Astrocyte of the spinal cord (primary cell): Measurements from ENCODE around the gene OGG1.

ENCODE experiments used
- DNase-seq: peaks from one replicate; pipeline ENCODE4 v3.0.0; 2011; ENCODE audit warnings: low read depth, low spot score
- H3K4me3 ChIP-seq: 2 replicates; pipeline ENCODE4 v1.5.1; 2011; ENCODE audit warnings: low read depth, mild to moderate bottlenecking, low read length, moderate library complexity
- in situ Hi-C: cut with HindIII; loops from 2 replicates; pipeline ENCODE4 v1.10.0; 2017; ENCODE audit warnings: low sequenced_read_pairs
- TF ChIP-seq, protein P1 (sequence below): IDR thresholded peaks from 2 replicates; pipeline ENCODE4 v1.5.1; 2012; ENCODE audit warnings: low read depth, mild to moderate bottlenecking, low read length, inconsistent platforms

Gene OGG1

DNA sequence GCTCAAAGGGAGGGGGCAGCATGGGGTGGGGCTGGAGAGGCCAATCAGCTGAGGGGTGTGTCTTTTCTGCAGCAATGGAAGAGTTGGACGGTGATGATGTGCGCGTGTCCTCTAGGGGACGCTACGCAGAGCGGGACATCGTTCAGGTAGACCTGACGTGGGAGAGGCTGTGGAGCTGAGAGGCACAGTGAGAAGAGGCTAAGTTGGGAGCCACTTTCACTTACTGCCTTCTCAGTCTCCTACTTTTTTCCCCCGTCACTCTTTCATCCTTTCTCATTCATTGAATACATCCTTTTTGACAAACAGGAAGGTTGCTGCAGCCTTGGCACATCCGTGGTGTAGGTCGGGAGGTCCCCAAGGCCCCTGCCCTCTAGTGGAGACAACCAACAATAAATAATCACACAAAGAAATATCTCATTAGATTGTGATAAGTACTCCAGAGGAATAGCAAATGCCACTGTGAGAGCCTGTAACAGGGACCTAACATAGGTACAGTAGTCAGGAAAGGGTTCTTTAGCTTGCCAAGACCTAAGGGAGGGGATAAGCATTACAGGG, 22.6 kb upstream of the OGG1 start:
- DNase-seq = no peak
- in situ Hi-C loops = no loop called here
- TF ChIP-seq, protein P1, sequence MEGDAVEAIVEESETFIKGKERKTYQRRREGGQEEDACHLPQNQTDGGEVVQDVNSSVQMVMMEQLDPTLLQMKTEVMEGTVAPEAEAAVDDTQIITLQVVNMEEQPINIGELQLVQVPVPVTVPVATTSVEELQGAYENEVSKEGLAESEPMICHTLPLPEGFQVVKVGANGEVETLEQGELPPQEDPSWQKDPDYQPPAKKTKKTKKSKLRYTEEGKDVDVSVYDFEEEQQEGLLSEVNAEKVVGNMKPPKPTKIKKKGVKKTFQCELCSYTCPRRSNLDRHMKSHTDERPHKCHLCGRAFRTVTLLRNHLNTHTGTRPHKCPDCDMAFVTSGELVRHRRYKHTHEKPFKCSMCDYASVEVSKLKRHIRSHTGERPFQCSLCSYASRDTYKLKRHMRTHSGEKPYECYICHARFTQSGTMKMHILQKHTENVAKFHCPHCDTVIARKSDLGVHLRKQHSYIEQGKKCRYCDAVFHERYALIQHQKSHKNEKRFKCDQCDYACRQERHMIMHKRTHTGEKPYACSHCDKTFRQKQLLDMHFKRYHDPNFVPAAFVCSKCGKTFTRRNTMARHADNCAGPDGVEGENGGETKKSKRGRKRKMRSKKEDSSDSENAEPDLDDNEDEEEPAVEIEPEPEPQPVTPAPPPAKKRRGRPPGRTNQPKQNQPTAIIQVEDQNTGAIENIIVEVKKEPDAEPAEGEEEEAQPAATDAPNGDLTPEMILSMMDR = peak; percentile 18
- no peak overlapping the region for H3K4me3 ChIP-seq

GRCh38 chr3:9727743-9728142, 22.0 kb upstream of the OGG1 start:
- in situ Hi-C loops = no loop called here
- DNase-seq = no peak
- TF ChIP-seq, protein P1 = no peak
- no peak overlapping the region for H3K4me3 ChIP-seq

GRCh38 chr3:9729419-9729818, 20.3 kb upstream of the OGG1 start:
- no peak overlapping the region for H3K4me3 ChIP-seq
- DNase-seq = no peak
- TF ChIP-seq, protein P1 = no peak
- in situ Hi-C loops = no loop called here

- DNase-seq = no peak
- peak overlapping the region; percentile 43 for H3K4me3 ChIP-seq
- in situ Hi-C loops = no loop called here
- TF ChIP-seq, protein P1 = no peak
Measured at GRCh38 chr3:9730657-9731205, 19.0 kb upstream of the OGG1 start.

DNA sequence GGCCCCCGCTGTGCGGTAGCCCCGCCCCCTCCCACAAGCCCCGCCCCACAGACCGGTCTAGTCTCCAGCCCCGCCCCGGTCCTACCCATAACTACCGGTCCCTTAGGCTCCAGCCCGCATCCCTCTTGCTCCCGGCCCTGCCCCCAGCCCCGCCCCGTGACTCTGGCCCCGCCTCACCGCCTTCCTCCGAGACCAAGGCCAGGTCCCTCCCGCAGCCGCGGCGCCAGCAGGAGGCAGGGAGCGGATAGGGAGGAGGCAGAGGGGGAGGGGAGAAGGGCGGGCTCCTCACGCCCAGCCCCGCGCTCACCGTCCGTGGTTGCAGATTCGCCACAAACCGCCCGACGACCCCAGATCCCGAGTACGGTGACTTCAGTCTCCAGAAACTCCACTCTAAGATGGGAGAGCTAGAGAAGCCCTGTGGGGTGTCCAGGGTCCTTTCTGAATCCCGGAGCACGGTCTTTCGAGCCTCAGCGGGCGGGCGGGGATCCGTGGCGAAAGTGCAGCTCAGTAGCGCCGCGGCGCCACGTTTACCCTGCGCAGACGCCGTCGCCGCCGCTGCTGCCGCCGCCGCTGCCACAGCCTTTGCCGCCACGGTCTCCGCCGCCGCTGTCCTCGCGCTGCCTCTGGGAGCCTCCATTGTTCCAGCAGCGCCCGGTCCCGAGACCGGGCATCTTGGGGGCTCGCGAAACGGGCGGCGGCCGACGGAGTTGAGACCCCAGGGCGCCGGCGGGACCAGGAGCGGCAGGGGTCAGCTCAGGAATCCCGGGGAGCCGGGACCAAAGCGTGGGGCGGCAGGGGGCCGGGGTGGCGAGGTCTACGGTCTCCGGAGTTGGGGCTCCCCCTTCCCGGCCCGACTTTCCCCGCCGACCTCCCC, 18.3 kb upstream of the OGG1 start, which contains the start of gene BRPF1:
BRPF1 (plus strand) TSS at position 530 of the 874 bp plus-strand sequence. CDS start 2,406 bp downstream, outside the sequence.
- H3K4me3 ChIP-seq = peak within 1 kb of the TSS; percentile 84
- TF ChIP-seq, protein P1 = peak; percentile 12
- in situ Hi-C loops = no loop called here
- peak; percentile 100 for DNase-seq

DNA sequence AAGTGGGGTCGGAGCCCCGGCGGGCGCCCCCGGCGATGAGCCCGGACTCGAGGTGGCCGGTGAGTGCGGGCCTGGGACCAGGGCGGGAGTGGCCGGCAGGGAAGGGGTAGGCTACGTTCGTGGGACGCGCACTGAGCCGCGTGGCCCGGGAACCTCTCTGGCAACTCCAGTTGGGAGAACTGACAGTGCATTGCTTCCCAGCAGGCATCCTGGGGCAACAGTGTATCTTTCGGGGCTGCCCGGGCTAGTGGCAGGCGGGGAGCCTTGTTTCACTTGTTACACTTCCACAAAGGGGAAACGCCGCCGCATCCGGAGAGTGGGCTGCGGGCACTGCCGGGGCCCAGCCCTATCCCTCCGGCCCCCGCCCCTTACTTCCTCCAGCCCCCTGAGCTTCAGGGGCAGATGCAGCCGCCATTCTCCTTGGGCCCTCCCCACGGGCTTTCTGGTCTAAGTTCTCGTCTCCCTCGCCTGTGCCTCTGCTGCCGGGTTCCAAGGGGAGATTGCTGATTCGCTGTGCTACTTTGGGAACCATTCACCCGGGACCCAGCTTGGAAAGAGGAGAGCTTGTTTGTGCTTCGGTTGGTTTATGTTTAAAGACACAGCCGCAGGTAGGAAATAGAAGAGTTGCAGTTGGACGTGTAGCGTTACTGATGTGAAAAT, 17.5 kb upstream of the OGG1 start:
- TF ChIP-seq, protein P1 = no peak
- no peak for DNase-seq
- peak overlapping the region; percentile 84 for H3K4me3 ChIP-seq
- in situ Hi-C loops = no loop called here
